IPS-20b (cell line): Measurements from ENCODE around the gene SEC11A.

Experiments
- H3K27ac ChIP-seq: one replicate; pipeline ENCODE4 v1.5.1; 2013; ENCODE audit warnings: low read length
- H3K27me3 ChIP-seq: 2 replicates; pipeline ENCODE4 v1.6.1; 2013; ENCODE audit warnings: mild to moderate bottlenecking, low read length, inconsistent platforms; ENCODE audit not compliant: insufficient read depth
- H3K36me3 ChIP-seq: 2 replicates; pipeline ENCODE4 v1.6.1; 2013; ENCODE audit warnings: low read depth, mild to moderate bottlenecking, inconsistent platforms, low read length, moderate library complexity; ENCODE audit not compliant: insufficient read depth
- H3K4me1 ChIP-seq: 2 replicates; pipeline ENCODE4 v1.6.1; 2013; ENCODE audit warnings: mild to moderate bottlenecking, control low read depth, inconsistent platforms, low read length, moderate library complexity; ENCODE audit not compliant: insufficient read depth
- H3K4me3 ChIP-seq: 2 replicates; pipeline ENCODE4 v1.5.1; 2013; ENCODE audit warnings: mild to moderate bottlenecking, low read length, inconsistent platforms
- H3K9ac ChIP-seq: 2 replicates; pipeline ENCODE4 v1.6.1; 2013; ENCODE audit warnings: low read depth, mild to moderate bottlenecking, inconsistent platforms, low read length, moderate library complexity
- H3K9me3 ChIP-seq: 2 replicates; pipeline ENCODE4 v1.6.1; 2013; ENCODE audit warnings: mild to moderate bottlenecking, low read depth, low read length, inconsistent platforms; ENCODE audit not compliant: insufficient read depth

SEC11A gene

DNA sequence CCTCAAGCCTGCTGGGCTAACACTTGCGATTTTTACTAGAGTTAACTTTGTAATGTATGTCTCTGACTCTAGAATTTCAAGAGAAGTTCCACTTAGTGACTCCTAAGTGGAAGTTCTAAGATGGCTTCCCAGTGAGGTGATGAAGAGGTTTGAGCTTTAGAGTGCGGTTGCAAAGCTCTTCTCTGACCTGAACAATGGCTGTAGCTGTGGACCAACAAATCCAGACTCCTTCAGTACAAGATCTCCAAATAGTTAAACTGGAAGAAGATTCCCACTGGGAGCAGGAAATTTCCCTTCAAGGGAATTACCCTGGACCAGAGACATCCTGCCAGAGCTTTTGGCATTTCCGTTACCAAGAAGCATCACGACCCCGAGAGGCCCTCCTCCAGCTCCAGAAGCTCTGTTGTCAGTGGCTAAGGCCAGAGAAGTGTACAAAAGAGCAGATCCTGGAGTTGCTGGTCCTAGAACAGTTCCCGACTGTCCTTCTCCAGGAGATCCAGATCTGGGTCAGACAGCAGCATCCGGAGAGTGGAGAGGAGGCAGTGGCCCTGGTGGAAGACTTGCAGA is 84.2 kb downstream of the SEC11A start:
- Histone ChIP-seq H3K4me1 (0 out of 2 replicates have a peak, but pooled peaks cover 6% of the 10 kb centered on the region), H3K36me3 (0 out of 2 replicates have a peak, but pooled peaks cover 4% of the 10 kb centered on the region), H3K9me3 (no peaks in the 10 kb centered on the region), H3K9ac (peak overlapping the region; percentile 75; the same call in 1 of the 2 replicates), H3K27me3 (peaks cover 46% of the 10 kb centered on the region), H3K4me3 (peak overlapping the region; percentile 88), H3K27ac (no peak overlapping the region)

DNA sequence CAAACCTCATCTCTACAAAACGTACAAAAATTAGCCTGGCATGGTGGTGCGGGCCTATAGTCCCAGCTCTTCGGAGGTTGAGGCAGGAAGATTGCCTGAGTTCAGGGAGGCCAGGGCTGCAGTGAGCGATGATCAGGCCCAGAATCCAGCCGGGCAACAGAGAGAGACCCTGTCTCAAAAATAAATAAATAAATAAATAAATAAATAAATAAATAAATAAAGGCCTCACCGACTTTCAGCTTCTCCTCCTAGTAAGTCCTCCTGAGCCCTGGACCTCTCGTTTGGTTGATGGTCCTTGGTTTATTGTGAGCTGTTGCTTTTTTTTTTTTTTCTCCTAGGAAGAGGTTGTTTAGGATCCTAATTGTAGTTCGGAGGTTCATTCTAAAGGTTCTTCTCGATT is 86.9 kb downstream of the SEC11A start:
- no peaks in the 10 kb centered on the region for H3K9me3 ChIP-seq
- H3K27ac ChIP-seq, result no peak overlapping the region
- no peaks in the 10 kb centered on the region for H3K36me3 ChIP-seq

GRCh38 chr15:84625123-84625522 is 90.8 kb downstream of the SEC11A start:
- Histone ChIP-seq H3K4me3 (no peak overlapping the region), H3K27ac (no peak overlapping the region), H3K36me3 (peaks cover 33% of the 10 kb centered on the region), H3K9me3 (peaks cover 28% of the 10 kb centered on the region), H3K4me1 (no peaks in the 10 kb centered on the region), H3K27me3 (no peaks in the 10 kb centered on the region), H3K9ac (no peak overlapping the region)

More for the DNA sequence above, 86.9 kb downstream of the SEC11A start:
- Histone ChIP-seq H3K4me3 (no peak overlapping the region), H3K4me1 (0 out of 2 replicates have a peak, but pooled peaks cover 2% of the 10 kb centered on the region), H3K9ac (no peak overlapping the region), H3K27me3 (peaks cover 24% of the 10 kb centered on the region)

DNA sequence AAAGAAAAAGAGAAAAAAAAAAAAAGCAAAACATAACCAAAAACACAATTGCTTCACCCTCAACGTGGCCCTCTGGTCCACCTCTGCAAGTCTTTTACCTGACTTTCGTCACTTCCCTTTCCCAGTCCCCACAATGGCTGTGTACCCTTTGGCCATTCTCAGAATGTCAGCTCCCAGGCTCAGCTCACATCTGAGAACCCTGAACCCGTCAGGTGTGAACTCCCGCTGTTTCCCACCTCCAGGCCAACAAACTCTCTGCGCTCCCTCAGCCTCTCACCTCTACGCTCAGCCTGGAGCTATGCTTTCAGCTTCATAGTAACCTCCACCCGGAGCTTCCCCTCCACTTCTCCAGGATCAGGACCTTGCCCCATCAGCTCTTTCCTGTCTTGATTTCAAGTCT is 91.6 kb downstream of the SEC11A start:
- Histone ChIP-seq H3K36me3 (peaks cover 41% of the 10 kb centered on the region), H3K27me3 (no peaks in the 10 kb centered on the region), H3K27ac (no peak overlapping the region), H3K9me3 (peaks cover 35% of the 10 kb centered on the region), H3K4me3 (no peak overlapping the region), H3K4me1 (no peaks in the 10 kb centered on the region), H3K9ac (no peak overlapping the region)

DNA sequence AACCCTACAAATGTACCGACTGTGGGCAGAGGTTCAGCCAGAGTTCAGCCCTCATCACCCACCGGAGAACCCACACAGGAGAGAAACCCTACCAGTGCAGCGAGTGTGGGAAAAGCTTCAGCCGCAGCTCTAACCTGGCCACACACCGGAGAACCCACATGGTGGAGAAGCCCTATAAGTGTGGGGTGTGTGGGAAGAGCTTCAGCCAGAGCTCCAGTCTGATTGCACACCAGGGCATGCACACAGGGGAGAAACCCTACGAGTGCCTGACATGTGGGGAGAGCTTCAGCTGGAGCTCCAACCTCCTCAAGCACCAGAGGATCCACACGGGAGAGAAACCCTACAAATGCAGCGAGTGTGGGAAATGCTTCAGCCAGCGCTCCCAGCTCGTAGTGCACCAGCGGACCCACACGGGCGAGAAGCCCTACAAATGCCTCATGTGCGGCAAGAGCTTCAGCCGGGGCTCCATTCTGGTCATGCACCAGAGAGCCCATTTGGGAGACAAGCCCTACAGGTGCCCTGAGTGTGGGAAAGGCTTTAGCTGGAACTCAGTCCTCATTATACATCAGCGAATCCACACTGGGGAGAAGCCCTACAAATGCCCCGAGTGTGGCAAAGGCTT is 94.5 kb downstream of the SEC11A start:
- Histone ChIP-seq H3K27ac (no peak overlapping the region), H3K4me1 (0 out of 2 replicates have a peak, but pooled peaks cover 1% of the 10 kb centered on the region), H3K36me3 (peaks cover 51% of the 10 kb centered on the region), H3K9ac (no peak overlapping the region), H3K9me3 (peaks cover 42% of the 10 kb centered on the region), H3K4me3 (no peak overlapping the region; the same call in 1 of the 2 replicates), H3K27me3 (no peaks in the 10 kb centered on the region)

- H3K27me3 ChIP-seq, result no peaks in the 10 kb centered on the region
- H3K9me3 ChIP-seq, result peaks cover 42% of the 10 kb centered on the region
- H3K27ac ChIP-seq, result no peak overlapping the region
- 0 out of 2 replicates have a peak, but pooled peaks cover 3% of the 10 kb centered on the region for H3K4me1 ChIP-seq
- H3K36me3 ChIP-seq, result peaks cover 54% of the 10 kb centered on the region
- H3K9ac ChIP-seq, result no peak overlapping the region
- H3K4me3 ChIP-seq, result no peak overlapping the region
Measured at GRCh38 chr15:84620626-84621025, 95.3 kb downstream of the SEC11A start.
